ENCODE results near the gene PCCB. TPM values are rescaled to one million over a fixed set of nuclear protein-coding genes. Genes with fewer than 3 reads are reported as not detected.
"Not testable (repeated sequence)": the region's sequence is repeated elsewhere in the genome, so short reads cannot be mapped to it uniquely, and the experiment has no call there.

PCCB gene
- total RNA-seq, 1 donor from 2014 or later = 26.2 TPM

- DNase-seq (ENCODE audit: low spot score) (no peak), ATAC-seq (no peak)
- intact Hi-C loops (cut with DNase I) = no loop called here
Observed at GRCh38 chr3:136255672-136256406, 5.7 kb downstream of the PCCB start.

- ATAC-seq (no peak), DNase-seq (ENCODE audit: low spot score) (no peak)
- intact Hi-C loops (cut with DNase I) = no loop called here
Observed at GRCh38 chr3:136258199-136258598, 8.1 kb downstream of the PCCB start.

GRCh38 chr3:136261826-136262225, 11.7 kb downstream of the PCCB start:
- DNase-seq (ENCODE audit: low spot score) (no peak), ATAC-seq (no peak)
- intact Hi-C loops (cut with DNase I) = no loop called here

GRCh38 chr3:136262559-136262958, 12.4 kb downstream of the PCCB start:
- ATAC-seq = no peak
- intact Hi-C loops (cut with DNase I) = no loop called here
- no peak for DNase-seq (ENCODE audit: low spot score)

GRCh38 chr3:136263251-136263650, 13.1 kb downstream of the PCCB start:
- ATAC-seq = no peak
- DNase-seq (ENCODE audit: low spot score) = no peak
- intact Hi-C loops (cut with DNase I) = no loop called here

- DNase-seq (ENCODE audit: low spot score); intact Hi-C loops (cut with DNase I); ATAC-seq: not testable (repeated sequence)
Observed at GRCh38 chr3:136266468-136267125, 16.5 kb downstream of the PCCB start.

GRCh38 chr3:136267235-136267634, 17.1 kb downstream of the PCCB start:
- intact Hi-C loops (cut with DNase I) = no loop called here
- ATAC-seq = no peak
- no peak for DNase-seq (ENCODE audit: low spot score)

- intact Hi-C loops (cut with DNase I) = no loop called here
- ATAC-seq = no peak
Observed at GRCh38 chr3:136270179-136270578, 20.0 kb downstream of the PCCB start.

GRCh38 chr3:136271626-136272025, 21.5 kb downstream of the PCCB start:
- DNase-seq (ENCODE audit: low spot score); ATAC-seq; intact Hi-C loops (cut with DNase I): not testable (repeated sequence)

More at GRCh38 chr3:136270179-136270578, 20.0 kb downstream of the PCCB start:
- DNase-seq (ENCODE audit: low spot score) = no peak

- ATAC-seq = no peak
- no peak for DNase-seq (ENCODE audit: low spot score)
- intact Hi-C loops (cut with DNase I) = no loop called here
Observed at GRCh38 chr3:136276049-136276755, 26.1 kb downstream of the PCCB start.

GRCh38 chr3:136277115-136277514, 27.0 kb downstream of the PCCB start:
- DNase-seq (ENCODE audit: low spot score) (no peak), ATAC-seq (no peak)
- intact Hi-C loops (cut with DNase I) = no loop called here

GRCh38 chr3:136277634-136278033, 27.5 kb downstream of the PCCB start:
- DNase-seq (ENCODE audit: low spot score) (no peak), ATAC-seq (no peak)
- intact Hi-C loops (cut with DNase I) = no loop called here

GRCh38 chr3:136279092-136279491, 29.0 kb downstream of the PCCB start:
- ATAC-seq = no peak
- no peak for DNase-seq (ENCODE audit: low spot score)
- intact Hi-C loops (cut with DNase I) = no loop called here

- no peak for DNase-seq (ENCODE audit: low spot score)
- intact Hi-C loops (cut with DNase I) = no loop called here
- ATAC-seq = no peak
Observed at GRCh38 chr3:136280961-136281360, 30.8 kb downstream of the PCCB start.

- intact Hi-C loops (cut with DNase I) = no loop called here
- DNase-seq (ENCODE audit: low spot score) = no peak
- ATAC-seq = peak; percentile 52
Observed at GRCh38 chr3:136281966-136282520, 31.9 kb downstream of the PCCB start.

GRCh38 chr3:136283627-136284026, 33.5 kb downstream of the PCCB start:
- no peak for ATAC-seq
- intact Hi-C loops (cut with DNase I) = no loop called here
- no peak for DNase-seq (ENCODE audit: low spot score)

GRCh38 chr3:136291302-136291701, 41.2 kb downstream of the PCCB start:
- DNase-seq (ENCODE audit: low spot score) = no peak
- intact Hi-C loops (cut with DNase I) = no loop called here
- ATAC-seq = no peak

- no peak for DNase-seq (ENCODE audit: low spot score)
- intact Hi-C loops (cut with DNase I) = no loop called here
- ATAC-seq = no peak
Observed at GRCh38 chr3:136292500-136292899, 42.4 kb downstream of the PCCB start.

- DNase-seq (ENCODE audit: low spot score) (no peak), ATAC-seq (no peak)
- intact Hi-C loops (cut with DNase I) = no loop called here
Observed at GRCh38 chr3:136293279-136293678, 43.1 kb downstream of the PCCB start.

GRCh38 chr3:136294176-136294575, 44.0 kb downstream of the PCCB start:
- ATAC-seq (no peak), DNase-seq (ENCODE audit: low spot score) (no peak)
- intact Hi-C loops (cut with DNase I) = no loop called here
